ENCODE measurements around the gene CYFIP2.
A peak's percentile ranks its signal among the peaks of the same experiment; 100 is the strongest.

CYFIP2 gene

GRCh38 chr5:157327771-157328170 lies 61.8 kb downstream of the CYFIP2 start:
- DNase-seq: no peak

DNA sequence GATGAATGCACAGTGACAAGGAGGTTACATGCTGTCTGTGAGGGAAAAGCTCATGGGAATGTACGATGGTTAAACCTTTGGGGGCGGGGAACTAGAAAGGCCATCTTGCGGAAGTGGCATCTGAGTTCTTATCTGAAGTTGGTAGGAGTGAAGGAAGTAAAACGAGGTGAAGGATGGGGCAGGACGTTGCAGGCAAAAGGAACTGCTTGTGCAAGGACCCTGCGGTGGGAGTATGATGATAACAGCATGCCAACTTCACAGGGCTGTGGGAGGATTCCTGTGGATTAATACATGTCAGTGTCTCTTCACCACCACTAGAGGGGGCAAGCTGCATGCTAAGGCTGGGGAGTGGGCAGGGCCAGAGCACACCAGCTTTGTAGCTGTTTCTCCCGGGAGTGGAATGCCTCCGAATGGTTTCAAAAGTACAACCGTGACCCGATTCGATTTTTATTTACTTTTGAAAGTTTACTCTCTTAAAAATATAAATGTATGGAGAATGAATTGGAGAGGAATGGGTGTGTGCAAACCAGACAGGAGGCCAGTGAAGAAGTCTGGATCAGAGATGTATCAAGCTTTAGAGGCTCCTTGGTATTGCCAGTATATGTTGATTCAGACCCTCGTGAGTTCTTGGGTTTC lies 62.5 kb downstream of the CYFIP2 start:
- peak; percentile 3 for DNase-seq

GRCh38 chr5:157331807-157332206 lies 65.9 kb downstream of the CYFIP2 start:
- DNase-seq: no peak

- no peak for DNase-seq
Measured at GRCh38 chr5:157335534-157336422, 69.9 kb downstream of the CYFIP2 start.

GRCh38 chr5:157336423-157336744 lies 70.5 kb downstream of the CYFIP2 start:
- DNase-seq: no peak

DNA sequence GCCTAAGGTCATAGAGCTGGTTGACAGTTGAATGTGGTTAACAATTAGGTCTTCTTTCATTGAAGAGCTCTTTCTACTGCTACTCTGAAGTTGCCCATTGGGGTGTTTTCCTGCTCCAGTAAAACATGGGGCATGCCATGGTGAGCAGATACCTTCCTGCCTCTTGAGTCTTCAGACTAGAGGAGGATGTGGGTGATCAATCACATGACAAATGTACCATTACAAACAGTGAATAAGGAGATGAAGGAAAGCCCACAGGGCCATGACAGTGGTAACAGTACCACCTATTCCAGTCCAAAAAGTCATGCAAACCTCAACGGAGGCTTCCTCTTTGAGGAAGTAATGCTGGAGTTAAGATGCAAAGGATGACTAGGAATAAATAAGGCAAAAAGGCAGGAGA lies 73.5 kb downstream of the CYFIP2 start:
- no peak for DNase-seq

DNA sequence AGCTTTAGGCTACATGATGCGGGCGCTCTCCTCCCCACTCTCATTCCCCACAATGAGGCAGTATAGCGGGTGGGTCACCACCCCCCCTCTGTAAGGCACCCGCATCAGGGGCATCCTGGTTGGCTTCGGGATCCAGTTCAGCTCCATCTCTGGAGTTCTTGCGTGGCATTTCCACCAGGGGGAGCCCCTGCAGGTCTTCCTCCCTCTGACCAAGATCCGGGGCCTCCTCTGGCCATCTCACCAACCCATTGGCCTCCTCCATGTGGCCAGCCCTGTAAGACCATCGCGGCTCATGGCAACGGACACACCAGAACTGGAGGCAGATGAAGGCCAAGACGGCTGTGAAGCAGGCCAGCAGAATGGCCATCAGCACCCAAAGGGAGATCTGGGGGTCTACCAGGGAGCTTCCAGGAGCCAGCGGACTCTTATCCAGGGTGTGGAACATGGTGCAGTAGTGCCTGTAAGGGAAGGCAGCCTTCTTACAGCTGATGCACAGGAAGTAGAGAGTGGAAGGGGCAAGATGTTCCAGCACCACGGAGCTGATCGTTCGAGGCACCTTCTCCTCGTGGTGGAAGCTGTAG lies 77.0 kb downstream of the CYFIP2 start:
- DNase-seq: no peak

DNA sequence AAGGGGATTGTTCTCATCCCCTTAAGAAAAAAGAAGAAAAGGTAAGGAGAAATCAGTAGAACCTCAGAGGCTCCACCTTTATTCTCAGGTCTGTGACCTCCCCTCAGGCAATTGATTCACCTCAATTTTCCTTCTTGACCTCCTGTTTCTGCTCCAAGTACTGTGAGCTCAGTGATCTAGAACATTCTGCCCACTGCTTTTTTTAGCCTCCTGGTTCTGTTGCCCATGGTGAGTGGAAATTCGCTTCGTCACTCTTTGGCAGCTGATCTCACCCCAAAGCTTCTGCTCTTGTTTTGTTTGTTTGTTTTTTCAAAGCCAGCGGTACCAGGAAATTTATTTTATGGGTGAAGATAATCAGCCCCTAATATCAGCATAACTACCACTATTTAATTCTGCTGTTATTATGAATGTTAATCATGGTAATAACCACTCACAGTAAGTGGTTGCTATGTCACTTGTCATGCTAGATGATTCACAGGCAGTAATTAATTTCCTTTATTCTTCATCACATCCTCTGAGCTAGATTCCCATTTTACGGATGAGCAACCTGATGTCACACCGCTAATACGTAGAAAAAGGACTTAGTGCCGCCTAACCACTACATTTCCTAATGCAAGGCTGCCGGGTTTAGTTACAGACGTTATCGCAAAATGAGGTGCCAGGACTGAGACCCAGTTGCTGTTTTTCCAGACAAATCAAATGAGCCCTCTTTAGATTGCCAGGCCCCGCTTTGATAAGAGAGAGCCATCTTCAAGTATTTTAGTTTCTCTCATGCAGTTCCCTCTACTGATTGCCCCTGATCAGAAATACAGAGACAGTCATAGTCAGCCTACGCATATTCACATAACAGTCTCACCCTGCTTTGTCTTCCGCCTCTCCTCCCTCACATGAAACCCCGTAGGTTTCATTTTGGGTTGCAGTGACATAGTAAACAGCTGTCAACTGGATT lies 78.2 kb downstream of the CYFIP2 start:
- no peak for DNase-seq

DNA sequence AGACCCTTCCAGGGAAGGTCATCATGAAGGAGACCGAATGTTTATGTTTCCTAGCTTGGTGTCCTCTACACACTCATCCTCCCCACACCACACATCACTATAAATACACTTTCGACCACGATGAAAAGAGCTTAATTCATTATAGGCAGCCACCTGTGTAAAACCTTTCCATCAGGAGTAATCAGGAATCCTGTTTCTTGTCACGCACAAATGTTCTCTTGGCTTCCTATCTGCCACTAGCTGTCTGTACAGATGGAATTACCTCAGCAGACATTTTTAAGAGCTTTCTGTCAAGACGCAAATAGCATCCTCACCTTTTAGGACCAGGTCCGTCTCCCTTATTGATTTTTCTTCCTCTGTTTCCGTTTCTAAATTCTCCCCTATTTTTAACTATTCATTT lies 79.1 kb downstream of the CYFIP2 start:
- no peak for DNase-seq

DNA sequence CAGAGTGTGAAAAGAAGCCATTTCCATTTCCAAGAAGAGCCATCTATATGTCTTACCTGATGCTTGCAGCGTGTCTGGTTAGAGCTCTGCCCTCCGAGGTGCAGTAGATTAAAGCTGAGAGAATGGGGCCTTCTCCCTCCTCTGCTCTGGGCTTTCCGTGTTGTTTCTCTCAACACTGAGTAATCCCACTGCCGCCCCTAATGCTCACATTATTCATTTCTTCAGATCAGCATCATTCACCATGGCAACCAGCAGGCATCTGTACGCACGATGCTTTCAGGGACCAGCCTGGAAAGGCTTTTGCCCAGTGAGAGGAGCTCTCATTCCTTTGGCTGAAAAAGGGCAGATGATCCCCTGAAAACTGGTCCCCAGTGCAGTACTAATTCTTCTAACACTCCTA lies 79.6 kb downstream of the CYFIP2 start:
- no peak for DNase-seq

DNA sequence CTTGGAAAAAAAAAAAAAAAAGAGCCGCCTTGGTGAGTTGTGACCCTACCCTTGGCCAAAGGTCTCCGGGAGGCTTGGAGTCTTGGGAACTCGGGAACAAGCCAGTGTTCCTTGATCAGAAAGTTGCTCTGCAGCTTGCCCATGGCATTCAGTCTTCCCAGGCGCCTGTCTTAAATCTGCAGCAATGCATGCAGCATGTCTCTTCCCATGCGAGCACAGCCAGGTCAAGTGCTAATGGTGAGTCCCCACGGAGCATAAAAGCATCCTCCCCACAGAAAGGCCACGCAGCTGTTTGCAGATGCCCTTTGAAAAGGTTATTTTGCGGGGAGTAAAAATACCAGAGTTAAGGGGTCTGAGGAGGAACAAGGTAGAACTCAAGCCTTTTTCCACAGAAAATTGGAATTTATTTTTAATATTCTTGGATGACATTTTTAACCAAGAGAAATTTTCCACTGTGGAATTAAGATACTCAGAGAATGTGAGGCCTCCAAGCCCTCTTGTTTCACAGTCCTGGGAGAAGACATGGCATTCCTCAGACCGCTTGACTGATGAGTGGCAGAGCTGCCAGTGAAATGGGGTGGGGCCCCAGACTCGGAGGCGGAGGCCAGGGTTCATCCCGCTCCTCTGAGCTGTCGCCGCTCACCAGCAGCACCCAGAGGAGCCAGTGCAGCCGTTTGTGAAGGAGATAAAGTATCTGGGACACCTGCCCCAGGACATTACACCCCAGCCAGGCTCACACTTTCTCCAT lies 81.6 kb downstream of the CYFIP2 start:
- DNase-seq: no peak

DNA sequence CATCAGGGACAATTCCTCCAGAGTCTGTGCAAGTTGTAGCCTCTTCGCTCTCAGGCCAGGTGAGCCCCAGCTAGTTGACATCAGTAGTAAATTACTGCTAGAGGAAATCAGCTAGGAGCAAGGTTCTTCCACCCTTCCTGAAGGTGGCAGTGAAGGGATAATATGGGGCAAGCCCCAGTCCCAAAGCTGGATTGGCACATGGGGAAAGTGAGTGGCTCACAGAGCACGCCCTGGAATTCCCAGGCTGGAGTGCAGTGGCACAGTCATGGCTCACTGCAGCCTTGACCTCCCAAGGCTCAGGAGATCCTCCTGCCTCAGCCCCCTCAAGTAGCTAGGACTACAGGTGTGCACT lies 82.1 kb downstream of the CYFIP2 start:
- DNase-seq: no peak

DNA sequence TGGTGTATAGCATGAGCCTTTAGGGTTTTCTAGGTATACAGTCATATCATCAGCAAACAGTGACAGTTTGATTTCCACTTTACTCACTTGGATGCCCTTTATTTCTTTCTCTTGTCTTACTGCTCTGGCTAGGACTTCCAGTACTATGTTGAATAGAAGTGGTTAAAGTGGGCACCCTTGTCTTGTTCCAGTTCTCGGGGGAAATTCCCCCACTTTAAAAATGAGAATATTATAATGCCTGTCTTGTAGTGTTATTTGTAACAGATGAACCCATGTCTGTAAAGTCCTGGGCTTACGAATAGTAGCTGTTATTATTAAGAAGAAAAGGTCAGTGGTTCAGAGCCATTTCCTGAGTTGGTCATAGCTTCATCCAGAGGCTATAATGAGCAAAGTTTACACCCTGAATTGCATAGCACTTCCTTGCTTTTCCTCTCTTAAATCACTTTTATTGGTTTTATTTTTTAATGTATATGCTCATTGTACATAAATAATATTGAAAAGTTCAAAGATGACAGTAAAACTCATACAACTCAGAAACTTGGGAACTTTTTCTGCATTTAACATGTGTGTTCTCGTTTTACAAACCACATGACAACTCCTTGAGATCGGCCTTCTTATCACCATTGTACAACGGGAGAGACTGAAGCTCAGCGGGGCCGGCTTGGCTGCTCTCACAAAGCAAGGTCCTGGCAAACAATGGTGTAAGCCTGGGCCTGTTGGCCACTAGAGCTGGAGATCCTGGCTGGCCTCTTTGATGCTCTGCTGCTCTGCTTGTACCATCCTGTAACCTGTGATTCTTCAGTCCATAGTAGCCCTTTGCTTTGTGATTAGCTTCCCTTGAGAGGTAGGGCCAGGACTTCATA lies 85.2 kb downstream of the CYFIP2 start:
- no peak for DNase-seq

DNA sequence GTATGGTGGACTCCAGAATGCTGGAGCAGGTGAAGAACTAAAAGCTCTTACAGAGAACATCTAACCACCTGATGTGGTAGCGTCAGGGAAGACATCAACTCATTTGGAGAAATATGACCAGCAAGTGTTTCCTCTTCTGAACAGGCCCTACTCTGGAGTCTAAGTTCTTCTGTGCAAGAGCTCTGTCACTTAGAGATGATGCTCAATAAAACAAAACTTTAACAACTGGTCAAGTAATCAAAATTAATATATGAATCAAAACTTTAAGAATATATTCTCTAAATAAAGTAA lies 85.8 kb downstream of the CYFIP2 start:
- DNase-seq: no peak

GRCh38 chr5:157352756-157353340 lies 86.9 kb downstream of the CYFIP2 start:
- DNase-seq: no peak

GRCh38 chr5:157354800-157355199 lies 88.9 kb downstream of the CYFIP2 start:
- DNase-seq: no peak

DNA sequence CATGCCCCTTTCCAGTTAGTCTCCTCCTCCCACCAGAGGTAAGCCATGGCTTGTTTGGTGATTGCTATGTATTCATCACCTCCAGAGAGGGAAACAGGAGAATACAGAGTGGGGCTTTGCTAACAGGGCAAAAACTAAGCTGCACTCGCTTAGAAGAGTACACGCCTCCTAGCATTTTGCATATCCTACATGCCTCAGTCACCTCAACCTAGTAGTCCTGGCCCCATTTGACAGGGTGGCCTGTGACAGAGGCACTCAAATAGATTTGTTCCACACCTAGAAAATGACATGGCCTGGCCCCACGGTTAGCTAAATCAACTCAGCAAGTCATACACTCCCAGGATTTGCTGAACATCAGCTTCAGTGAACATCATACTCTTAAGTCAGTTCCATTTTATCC lies 90.7 kb downstream of the CYFIP2 start:
- no peak for DNase-seq

DNA sequence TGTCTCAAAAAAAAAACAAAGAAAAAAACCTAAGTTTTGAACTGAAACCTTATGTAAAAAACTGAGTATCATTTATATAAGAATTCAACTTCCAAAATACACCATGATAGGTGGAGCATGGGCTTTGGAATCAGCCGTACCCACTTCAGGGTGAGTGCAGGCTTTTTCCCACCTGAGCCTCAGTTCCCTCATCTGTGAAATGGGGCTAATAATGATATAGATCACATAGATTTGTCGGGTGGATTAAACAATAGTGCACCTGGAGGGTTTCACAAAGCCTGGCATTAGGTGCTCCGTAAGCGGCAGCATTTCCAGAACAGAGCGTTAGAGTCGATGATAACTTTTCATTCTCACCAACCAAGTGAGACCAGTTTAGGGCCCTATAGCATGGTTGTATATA lies 91.9 kb downstream of the CYFIP2 start:
- DNase-seq: no peak

- DNase-seq: no peak
Measured at GRCh38 chr5:157358871-157359270, 92.9 kb downstream of the CYFIP2 start.

GRCh38 chr5:157359356-157360055 lies 93.6 kb downstream of the CYFIP2 start:
- no peak for DNase-seq

DNA sequence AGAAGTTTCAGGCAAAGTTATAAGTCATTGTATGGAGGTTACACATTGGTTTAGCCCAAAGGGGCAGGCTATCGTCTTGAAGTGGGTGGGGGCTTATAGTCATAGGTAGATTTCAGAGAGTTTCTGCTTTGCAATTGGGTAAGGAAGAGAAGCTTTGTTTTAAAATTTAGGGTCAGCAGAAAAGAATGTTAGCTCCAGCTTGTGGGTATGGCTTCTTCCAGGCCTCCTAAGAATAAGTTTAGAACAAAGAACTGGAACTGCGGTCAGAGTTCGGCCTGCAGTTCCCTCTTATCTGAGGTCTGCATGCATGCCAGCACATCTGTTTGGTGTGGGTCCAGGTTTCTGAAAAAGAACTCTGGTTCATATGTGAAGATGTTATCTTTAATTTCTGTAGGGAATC lies 96.1 kb downstream of the CYFIP2 start:
- DNase-seq: no peak
